IMR-90 (cell line): ENCODE results near the gene C11orf98. TPM values are rescaled to one million over a fixed set of nuclear protein-coding genes. Genes with fewer than 3 reads are reported as not detected.

Experiments used
- ATAC-seq: fragments of 200-7000 bp; cut with Tn5 transposase; 2 replicates; pipeline ENCODE4 v1.9.1; 2020; ENCODE audit warnings: low read depth, mild to moderate bottlenecking, moderate library complexity
- Bru-seq: library from RNA; stranded (reverse); fragments of 400-500 nt; gene quantifications from one replicate; lab custom pipeline; 2021; lab: Mats Ljungman, UMichigan
- BruChase-seq, 2 experiments: library from RNA; stranded (reverse); fragments of 400-500 nt; gene quantifications; one replicate each; lab custom pipeline; 2021; lab: Mats Ljungman, UMichigan
- BruUV-seq: library from RNA; stranded (reverse); fragments of 400-500 nt; replicated peaks from 2 replicates; lab custom pipeline; 2021; lab: Mats Ljungman, UMichigan
- CTCF ChIA-PET: fragments of 300-600 bp; formaldehyde crosslinking; extraction: SDS; loops from one replicate; lab custom pipeline; 2021; ENCODE audit warnings: antibody characterized with exemption; lab: Yijun Ruan, JAX
- POLR2A ChIA-PET: fragments of 300-600 bp; sonication (Branson Sonifier 250); formaldehyde crosslinking; loops from one replicate; lab custom pipeline; 2022; ENCODE audit warnings: antibody characterized with exemption; ENCODE audit not compliant: unreplicated experiment; lab: Charles Lee
- DNase-seq: peaks from one replicate; pipeline ENCODE4 v3.0.0; 2013
- H2AFZ ChIP-seq: replicated peaks from 2 replicates; pipeline ENCODE3; 2013; ENCODE audit warnings: low read length, mild to moderate bottlenecking; ENCODE audit not compliant: poor library complexity
- H2AK5ac ChIP-seq: 2 replicates; pipeline ENCODE4 v1.6.1; 2013; ENCODE audit warnings: low read depth, low read length, inconsistent platforms
- H2AK9ac ChIP-seq: replicated peaks from 2 replicates; pipeline ENCODE3; 2013; ENCODE audit warnings: mild to moderate bottlenecking, low read depth, low read length, moderate library complexity; ENCODE audit not compliant: poor library complexity
- H2BK120ac ChIP-seq: 2 replicates; pipeline ENCODE4 v1.6.1; 2013; ENCODE audit warnings: low read depth, low read length, inconsistent platforms
- H2BK15ac ChIP-seq: 3 replicates; pipeline ENCODE4 v1.6.1; 2013; ENCODE audit warnings: low read depth, low read length, inconsistent platforms
- H2BK20ac ChIP-seq: 2 replicates; pipeline ENCODE4 v1.6.1; 2013; ENCODE audit warnings: low read depth, mild to moderate bottlenecking, inconsistent platforms, low read length, moderate library complexity
- H2BK5ac ChIP-seq: 2 replicates; pipeline ENCODE4 v1.6.1; 2013; ENCODE audit warnings: mild to moderate bottlenecking, low read depth, low read length, inconsistent platforms; ENCODE audit not compliant: poor library complexity, severe bottlenecking
- H3K14ac ChIP-seq: replicated peaks from 2 replicates; pipeline ENCODE4 v1.6.1; 2013; ENCODE audit warnings: low read depth, low read length, inconsistent platforms
- H3K18ac ChIP-seq: 2 replicates; pipeline ENCODE4 v1.6.1; 2013; ENCODE audit warnings: low read depth, low read length, control low read depth
- H3K23ac ChIP-seq: 2 replicates; pipeline ENCODE4 v1.6.1; 2013; ENCODE audit warnings: low read depth, low read length, inconsistent platforms
- H3K27ac ChIP-seq: 2 replicates; pipeline ENCODE4 v1.5.1; 2013; ENCODE audit warnings: mild to moderate bottlenecking, control low read depth, low read length; ENCODE audit not compliant: insufficient read depth
- H3K27me3 ChIP-seq: 2 replicates; pipeline ENCODE4 v1.6.1; 2013; ENCODE audit warnings: low read length; ENCODE audit not compliant: control insufficient read depth, insufficient read depth
- H3K36me3 ChIP-seq: 2 replicates; pipeline ENCODE4 v1.6.1; 2013; ENCODE audit warnings: low read length, mixed read lengths; ENCODE audit not compliant: control insufficient read depth, insufficient read depth
- H3K4ac ChIP-seq: 2 replicates; pipeline ENCODE4 v1.6.1; 2013; ENCODE audit warnings: low read depth, low read length, inconsistent platforms
- H3K4me1 ChIP-seq: 2 replicates; pipeline ENCODE4 v1.6.1; 2013; ENCODE audit warnings: low read length, mixed read lengths; ENCODE audit not compliant: control insufficient read depth, insufficient read depth
- H3K4me2 ChIP-seq: 2 replicates; pipeline ENCODE4 v1.6.1; 2013; ENCODE audit warnings: low read depth, mild to moderate bottlenecking, control low read depth, low read length, moderate library complexity
- H3K4me3 ChIP-seq: 2 replicates; pipeline ENCODE4 v1.5.1; 2013; ENCODE audit warnings: low read depth, mild to moderate bottlenecking, control low read depth, low read length, moderate library complexity; ENCODE audit not compliant: insufficient read depth
- H3K56ac ChIP-seq: 2 replicates; pipeline ENCODE4 v1.6.1; 2013; ENCODE audit warnings: low read length, inconsistent platforms; ENCODE audit not compliant: insufficient read depth; ENCODE audit errors: extremely low read depth
- H3K79me1 ChIP-seq, 2 experiments: 2 replicates each; pipeline ENCODE4 v1.6.1; 2013; ENCODE audit warnings: low read length in 2 of 2, inconsistent platforms in 1 of 2, low read depth in 1 of 2
- H3K9ac ChIP-seq: 2 replicates; pipeline ENCODE4 v1.6.1; 2013; ENCODE audit warnings: low read depth, low read length, control low read depth
- H3K9me1 ChIP-seq: 2 replicates; pipeline ENCODE4 v1.6.1; 2013; ENCODE audit warnings: low read length, inconsistent platforms; ENCODE audit not compliant: insufficient read depth
- H3K9me3 ChIP-seq: 2 replicates; pipeline ENCODE4 v1.6.1; 2013; ENCODE audit warnings: low read length; ENCODE audit not compliant: control insufficient read depth, insufficient read depth
- H4K20me1 ChIP-seq: 2 replicates; pipeline ENCODE4 v1.6.1; 2013; ENCODE audit warnings: low read length, inconsistent platforms; ENCODE audit not compliant: insufficient read depth
- H4K5ac ChIP-seq: 2 replicates; pipeline ENCODE4 v1.6.1; 2013; ENCODE audit warnings: mild to moderate bottlenecking, low read depth, low read length, control low read depth
- H4K8ac ChIP-seq, 2 experiments: 2 replicates each; pipeline ENCODE4 v1.6.1; 2013; ENCODE audit warnings: low read depth in 2 of 2, low read length in 2 of 2, control low read depth in 1 of 2, inconsistent platforms in 1 of 2
- H4K91ac ChIP-seq: 2 replicates; pipeline ENCODE4 v1.6.1; 2013; ENCODE audit warnings: low read depth, low read length, inconsistent platforms; ENCODE audit not compliant: insufficient read depth
- MAFK ChIP-seq: IDR thresholded peaks from 2 replicates; pipeline ENCODE4 v1.6.1; 2012; ENCODE audit warnings: low read depth, low read length, improper control_type of control experiment
- MAZ ChIP-seq: IDR thresholded peaks from 2 replicates; pipeline ENCODE4 v1.6.1; 2012; ENCODE audit warnings: low read depth, mild to moderate bottlenecking, low read length, improper control_type of control experiment, moderate library complexity, borderline replicate concordance
- POLR2A ChIP-seq: IDR thresholded peaks from 2 replicates; pipeline ENCODE4 v1.6.1; 2012; ENCODE audit warnings: mild to moderate bottlenecking, low read depth, low read length
- WGBS, 2 experiments: methylation state at CpG; one replicate each; pipeline versions ENCODE4 v1.1.5 to v1.1.7; 2013; ENCODE audit warnings: missing lambda C conversion rate in 2 of 2; ENCODE audit not compliant: insufficient read length in 1 of 2; ENCODE audit errors: extremely low coverage in 2 of 2; 5-methylcytosine and 5-hydroxymethylcytosine counted together
- dilution Hi-C: fragments of 300-500 bp; cut with HindIII; formaldehyde crosslinking; loops from one replicate; pipeline ENCODE4 v1.14.3; 2018; ENCODE audit warnings: low sequenced_read_pairs; ENCODE audit not compliant: unreplicated experiment
- in situ Hi-C: fragments of 300-500 bp; cut with MboI; formaldehyde crosslinking; loops from 3 replicates; pipeline ENCODE4 v1.14.3; 2019; ENCODE audit warnings: low sequenced_read_pairs, inconsistent platforms, mixed read lengths
- intact Hi-C: fragments of 100-400 bp; cut with micrococcal nuclease; formaldehyde crosslinking; loops from 2 replicates; pipeline ENCODE4 v1.10.0; 2022
- long read RNA-seq: library from polyadenylated mRNA; unstranded; transcript quantifications from one replicate; pipeline ENCODE4 v2.0.0, GENCODE V29; 2021; ENCODE audit not compliant: unreplicated experiment
- polyA plus RNA-seq, 3 experiments: library from polyadenylated mRNA; depleted of rRNA; stranded (reverse); fragments of >200 nt; gene quantifications; 2 replicates each; pipeline ENCODE4 v1.2.3, GENCODE V29; 2012; ENCODE audit warnings: low replicate concordance in 1 of 3
- total RNA-seq: library from RNA; depleted of rRNA; stranded (reverse); fragments of >200 nt; gene quantifications from 2 replicates; pipeline ENCODE4 v1.2.3, GENCODE V29; 2012; rRNA removed

C11orf98 gene
- total RNA-seq (41.2 and 53.6 TPM in 2 replicates), polyA plus RNA-seq (2012; rRNA removed) (62.3 and 68.9 TPM in 2 replicates), Bru-seq, nascent RNA (percentile 58 among the genes with signal in this experiment), BruChase-seq, experiment 1, labeled RNA remaining after a 6-hour chase (percentile 62 among the genes with signal in this experiment), BruChase-seq, experiment 2, labeled RNA remaining after a 2-hour chase (percentile 61 among the genes with signal in this experiment)
- 58.4 and 136 TPM in 2 replicates for polyA plus RNA-seq (2012; cell fraction: cytosol; rRNA removed)
- 41.9 and 62.6 TPM in 2 replicates for polyA plus RNA-seq (2012; cell fraction: nucleus; rRNA removed; ENCODE audit: low replicate concordance)
- long read RNA-seq, transcript C11orf98-201 (4 exons, 654 nt), result major isoform, 30 of 33 reads
- long read RNA-seq, partial matches to known transcripts, result 0 of 33 reads
- long read RNA-seq, other reads (novel, unspliced or antisense), result 0 of 33 reads

DNA sequence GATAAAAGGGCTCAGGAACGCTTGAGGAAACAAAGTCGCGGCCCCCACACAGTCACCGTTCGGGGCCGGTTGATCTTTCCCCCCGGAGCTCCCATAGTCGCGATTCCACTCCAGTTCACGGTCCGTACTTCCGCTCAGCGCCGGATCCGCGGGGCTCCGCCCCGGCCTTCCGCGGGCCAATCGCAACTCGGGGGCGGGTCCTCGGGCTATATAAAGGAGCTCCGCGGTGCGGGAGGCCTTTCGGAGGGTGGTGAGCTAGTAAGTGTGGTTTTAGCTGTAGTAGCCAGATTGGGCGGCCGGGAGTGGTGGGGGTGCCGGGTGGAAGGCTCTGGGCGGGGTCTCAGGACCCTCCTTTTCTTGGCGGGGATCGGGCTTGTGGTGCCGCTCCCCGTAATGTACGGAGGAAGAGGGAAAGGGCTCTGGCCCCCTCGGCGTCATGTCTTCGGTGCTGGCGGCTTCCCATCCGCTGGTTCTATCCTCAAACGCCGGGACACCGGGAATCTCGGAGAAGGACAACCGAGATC, at the start of gene C11orf98, which contains the start of gene CSKMT:
Gene C11orf98 (minus strand): TSS at position 136 of the 524 bp plus-strand sequence. CDS start 41 bp downstream, at position 95.
Gene CSKMT (plus strand): TSS at position 238 of the 524 bp plus-strand sequence. CDS start 568 bp downstream, outside the sequence.
- DNase-seq, result peak; percentile 91
- Histone ChIP-seq H3K36me3 (peaks cover 15% of the 10 kb centered on the region), H4K8ac (peak within 1 kb of the TSS; percentile 69), H4K91ac (peak within 1 kb of the TSS; percentile 82), H3K4me2 (peak within 1 kb of the TSS; percentile 88), H3K9me1 (peaks cover 9% of the 10 kb centered on the region), H3K56ac (peak within 1 kb of the TSS; percentile 67), H3K27ac (peak within 1 kb of the TSS; percentile 74), H3K9ac (peak within 1 kb of the TSS; percentile 79), H3K9me3 (no peaks in the 10 kb centered on the region), H2BK20ac (no peak within 1 kb of the TSS), H4K5ac (peak within 1 kb of the TSS; percentile 11), H2AK9ac (peak within 1 kb of the TSS; percentile 99), H3K14ac (peak within 1 kb of the TSS; percentile 95), H3K23ac (peak within 1 kb of the TSS; percentile 89), H3K18ac (no peak within 1 kb of the TSS), H2AFZ (peak within 1 kb of the TSS; percentile 97), H2BK5ac (peak within 1 kb of the TSS; percentile 64), H3K79me1 (peaks cover 33 to 55% of the 10 kb centered on the region in 2 experiments), H4K20me1 (peaks cover 18% of the 10 kb centered on the region), H3K4me3 (peak within 1 kb of the TSS; percentile 73), H2BK15ac (no peak within 1 kb of the TSS; the same call in 2 of the 3 replicates), H2AK5ac (peak within 1 kb of the TSS; percentile 93), H3K27me3 (no peaks in the 10 kb centered on the region), H2BK120ac (peak within 1 kb of the TSS; percentile 3; the same call in 1 of the 2 replicates), H3K4ac (peak within 1 kb of the TSS; percentile 91), H3K4me1 (peaks cover 8% of the 10 kb centered on the region)
- dilution Hi-C loops, result no loop called here
- CTCF ChIA-PET, result interaction anchor here (0.6 to 1.4 kb wide), 4 partner anchors 12 to 220 kb away, joined by 3 to 4 read pairs (median 3); partner anchors contain the start of gene INTS5
- in situ Hi-C loops, result no loop called here
- BruUV-seq, result TSS peak; percentile 87
- WGBS, 2 experiments, result 0% methylated on average over 22 of the region's 47 CpGs; no CpG with 5 or more reads in 1 of the 2 experiments
- TF ChIP-seq POLR2A, result peak; percentile 100
- peak; percentile 87; the same call in 1 of the 2 replicates for TF ChIP-seq MAZ
- no peak for TF ChIP-seq MAFK
- peak; percentile 95 for ATAC-seq
- POLR2A ChIA-PET, result interaction anchor here (0.5 to 1.6 kb wide), 13 partner anchors 11 to 312 kb away, joined by 3 to 24 read pairs (median 4); partner anchors contain the start of genes EEF1G, INTS5, MTA2 and TUT1
- intact Hi-C loops, result no loop called here
